Measurements from ENCODE around the gene SUPT3H. TPM values are rescaled to one million over a fixed set of nuclear protein-coding genes. Genes with fewer than 3 reads are reported as not detected.

Gene SUPT3H
- total RNA-seq, 1 experiment from 2014 or later: 10.3 TPM

- H3K27ac Mint-ChIP-seq (ENCODE audit: unreplicated experiment): no peak overlapping the region
- no peak for TF ChIP-seq CTCF (IDR thresholded peaks at IDR 0.05; ENCODE audit: unreplicated experiment)
- intact Hi-C loops (cut with micrococcal nuclease; ENCODE audit: unreplicated experiment): no loop called here
- no peaks in the 10 kb centered on the region for H3K36me3 Mint-ChIP-seq (ENCODE audit: insufficient read depth, unreplicated experiment)
- no peak overlapping the region for H3K4me3 Mint-ChIP-seq (ENCODE audit: low read depth, unreplicated experiment)
- H3K27me3 Mint-ChIP-seq (ENCODE audit: unreplicated experiment): no peaks in the 10 kb centered on the region
- peaks cover 3% of the 10 kb centered on the region for H3K9me3 Mint-ChIP-seq (ENCODE audit: low read depth, unreplicated experiment)
- H3K4me1 Mint-ChIP-seq (ENCODE audit: low read depth, unreplicated experiment): no peaks in the 10 kb centered on the region
- CTCF ChIA-PET: no interaction called here
- no peak for DNase-seq
- BruUV-seq (replicated peaks): no TSS peak
These were observed 400.8 kb downstream of the SUPT3H start for GRCh38 chr6:44976677-44977641.

- no peaks in the 10 kb centered on the region for H3K4me1 Mint-ChIP-seq (ENCODE audit: low read depth, unreplicated experiment)
- intact Hi-C loops (cut with micrococcal nuclease; ENCODE audit: unreplicated experiment): no loop called here
- no peak overlapping the region for H3K27ac Mint-ChIP-seq (ENCODE audit: unreplicated experiment)
- no TSS peak for BruUV-seq (replicated peaks)
- CTCF ChIA-PET: no interaction called here
- DNase-seq: no peak
- H3K4me3 Mint-ChIP-seq (ENCODE audit: low read depth, unreplicated experiment): no peak overlapping the region
- no peaks in the 10 kb centered on the region for H3K36me3 Mint-ChIP-seq (ENCODE audit: insufficient read depth, unreplicated experiment)
- H3K27me3 Mint-ChIP-seq (ENCODE audit: unreplicated experiment): no peaks in the 10 kb centered on the region
- peaks cover 3% of the 10 kb centered on the region for H3K9me3 Mint-ChIP-seq (ENCODE audit: low read depth, unreplicated experiment)
- no peak for TF ChIP-seq CTCF (IDR thresholded peaks at IDR 0.05; ENCODE audit: unreplicated experiment)
These were observed 403.2 kb downstream of the SUPT3H start for GRCh38 chr6:44974511-44974910.

- H3K4me3 Mint-ChIP-seq (ENCODE audit: low read depth, unreplicated experiment): no peak overlapping the region
- peaks cover 3% of the 10 kb centered on the region for H3K9me3 Mint-ChIP-seq (ENCODE audit: low read depth, unreplicated experiment)
- intact Hi-C loops (cut with micrococcal nuclease; ENCODE audit: unreplicated experiment): no loop called here
- TF ChIP-seq CTCF (IDR thresholded peaks at IDR 0.05; ENCODE audit: unreplicated experiment): no peak
- DNase-seq: no peak
- H3K27ac Mint-ChIP-seq (ENCODE audit: unreplicated experiment): no peak overlapping the region
- CTCF ChIA-PET: no interaction called here
- no TSS peak for BruUV-seq (replicated peaks)
- no peaks in the 10 kb centered on the region for H3K27me3 Mint-ChIP-seq (ENCODE audit: unreplicated experiment)
- no peaks in the 10 kb centered on the region for H3K4me1 Mint-ChIP-seq (ENCODE audit: low read depth, unreplicated experiment)
- H3K36me3 Mint-ChIP-seq (ENCODE audit: insufficient read depth, unreplicated experiment): no peaks in the 10 kb centered on the region
These were observed 405.0 kb downstream of the SUPT3H start for GRCh38 chr6:44972709-44973108.

GRCh38 chr6:44969446-44970185 lies 408.1 kb downstream of the SUPT3H start:
- no peak overlapping the region for H3K27ac Mint-ChIP-seq (ENCODE audit: unreplicated experiment)
- CTCF ChIA-PET: no interaction called here
- H3K27me3 Mint-ChIP-seq (ENCODE audit: unreplicated experiment): no peaks in the 10 kb centered on the region
- intact Hi-C loops (cut with micrococcal nuclease; ENCODE audit: unreplicated experiment): no loop called here
- peaks cover 3% of the 10 kb centered on the region for H3K9me3 Mint-ChIP-seq (ENCODE audit: low read depth, unreplicated experiment)
- no peak for DNase-seq
- H3K4me1 Mint-ChIP-seq (ENCODE audit: low read depth, unreplicated experiment): no peaks in the 10 kb centered on the region
- no peak overlapping the region for H3K4me3 Mint-ChIP-seq (ENCODE audit: low read depth, unreplicated experiment)
- H3K36me3 Mint-ChIP-seq (ENCODE audit: insufficient read depth, unreplicated experiment): no peaks in the 10 kb centered on the region
- no TSS peak for BruUV-seq (replicated peaks)
- TF ChIP-seq CTCF (IDR thresholded peaks at IDR 0.05; ENCODE audit: unreplicated experiment): no peak

Measured in Calu3 (cell line).